Panc1 (cell line): ENCODE measurements around the gene BEND3. TPM values are rescaled to one million over a fixed set of nuclear protein-coding genes. Genes with fewer than 3 reads are reported as not detected.

Experiments used
- ATAC-seq: fragments of 200-7000 bp; cut with Tn5 transposase; 2 replicates; pipeline ENCODE4 v1.9.1; 2020; ENCODE audit warnings: mild to moderate bottlenecking, moderate library complexity
- BruUV-seq: library from RNA; stranded (reverse); fragments of 400-500 nt; replicated peaks from 2 replicates; lab custom pipeline; 2021; lab: Mats Ljungman, UMichigan
- CTCF ChIA-PET: fragments of 300-600 bp; sonication (Branson Sonifier 250); formaldehyde crosslinking; loops from one replicate; lab custom pipeline; 2022; ENCODE audit warnings: antibody characterized with exemption; lab: Charles Lee
- POLR2A ChIA-PET: fragments of 300-600 bp; sonication (Branson Sonifier 250); formaldehyde crosslinking; loops from one replicate; lab custom pipeline; 2022; ENCODE audit warnings: antibody characterized with exemption; lab: Charles Lee
- DNase-seq: peaks from one replicate; pipeline ENCODE4 v3.0.0-alpha.2; 2010; ENCODE audit warnings: low read depth, low spot score
- H3K27ac ChIP-seq: 2 replicates; pipeline ENCODE4 v1.5.1; 2011; ENCODE audit warnings: mild to moderate bottlenecking, low read length, inconsistent platforms
- H3K27me3 ChIP-seq: fragments of 200-500 bp; sonication (Bioruptor generic); 2 replicates; pipeline ENCODE4 v1.6.0; 2014; ENCODE audit warnings: low read length, inconsistent platforms; ENCODE audit not compliant: control insufficient read depth, insufficient read depth
- H3K36me3 ChIP-seq: fragments of 200-500 bp; sonication (Bioruptor generic); 2 replicates; pipeline ENCODE4 v1.5.1; 2014; ENCODE audit warnings: inconsistent platforms, mild to moderate bottlenecking, low read length, moderate library complexity; ENCODE audit not compliant: control insufficient read depth, insufficient read depth
- H3K4me1 ChIP-seq: 2 replicates; pipeline ENCODE4 v1.5.1; 2011; ENCODE audit warnings: inconsistent platforms, mild to moderate bottlenecking, low read length, moderate library complexity; ENCODE audit not compliant: control insufficient read depth, insufficient read depth
- H3K4me3 ChIP-seq, 2 experiments: 2 replicates each; pipeline ENCODE4 v1.5.1; 2011 to 2012; ENCODE audit warnings: low read depth in 2 of 2, low read length in 2 of 2, mild to moderate bottlenecking in 2 of 2, inconsistent platforms in 1 of 2, moderate library complexity in 1 of 2
- H3K9me3 ChIP-seq: fragments of 200-500 bp; sonication (Bioruptor generic); 2 replicates; pipeline ENCODE4 v1.5.1; 2014; ENCODE audit warnings: low read depth, mild to moderate bottlenecking, inconsistent platforms, low read length, moderate library complexity; ENCODE audit not compliant: control insufficient read depth, insufficient read depth
- CTCF ChIP-seq: fragments of 450-650 bp; IDR thresholded peaks from 2 replicates; pipeline ENCODE4 v1.5.1; 2017; ENCODE audit warnings: mild to moderate bottlenecking
- POLR2AphosphoS5 ChIP-seq: IDR thresholded peaks from 2 replicates; pipeline ENCODE4 v1.6.1; 2012; ENCODE audit warnings: mild to moderate bottlenecking, low read depth, low read length, moderate library complexity
- SIN3A ChIP-seq: IDR thresholded peaks from 2 replicates; pipeline ENCODE4 v1.6.1; 2012; ENCODE audit warnings: low read depth, mild to moderate bottlenecking, low read length, moderate library complexity, borderline replicate concordance; ENCODE audit not compliant: insufficient read depth
- TCF7L2 ChIP-seq: IDR thresholded peaks from 2 replicates; pipeline ENCODE4 v1.6.1; 2011; ENCODE audit warnings: mild to moderate bottlenecking, low read depth, low read length, inconsistent platforms
- in situ Hi-C: cut with HindIII; loops from 2 replicates; pipeline ENCODE4 v1.10.0; 2016; ENCODE audit warnings: low sequenced_read_pairs, low pct_unique_long_range_greater_than_20kb
- intact Hi-C: fragments of 100-400 bp; cut with micrococcal nuclease; formaldehyde crosslinking; loops from one replicate; pipeline ENCODE4 v1.10.0; 2022; ENCODE audit not compliant: unreplicated experiment
- total RNA-seq: library from RNA; stranded (reverse); gene quantifications from one replicate; pipeline ENCODE4 v1.2.1, GENCODE V29; 2021; ENCODE audit not compliant: unreplicated experiment
- TF ChIP-seq, protein P1 (sequence below), 2 experiments: IDR thresholded peaks; 2 replicates each; pipeline ENCODE4 v1.6.1; 2011 to 2012; ENCODE audit warnings: low read depth in 2 of 2, control low read depth in 1 of 2, low read length in 1 of 2, mild to moderate bottlenecking in 1 of 2, moderate library complexity in 1 of 2; ENCODE audit not compliant: insufficient read depth in 1 of 2

BEND3 gene
- total RNA-seq, 1 experiment from 2014 or later, result 9.9 TPM

DNA sequence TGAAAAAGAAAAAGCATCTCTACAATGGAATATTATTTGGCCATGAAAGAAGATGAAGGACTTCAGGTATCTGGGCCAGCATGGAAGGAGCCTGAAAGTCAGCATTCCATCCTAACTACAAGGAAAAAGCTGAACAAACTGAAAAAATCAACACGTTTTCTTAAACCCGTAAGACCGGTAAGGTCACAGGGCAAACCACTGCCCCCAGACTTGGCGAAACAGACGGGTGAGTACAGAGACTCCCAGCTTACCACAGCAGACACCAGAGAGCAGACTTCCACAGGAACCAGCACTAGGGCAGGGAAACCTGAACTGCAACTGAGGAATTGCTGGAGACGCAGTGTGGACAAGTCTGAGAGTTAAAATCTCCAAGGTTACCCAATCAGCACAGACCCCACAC is 31.4 kb downstream of the BEND3 start:
- DNase-seq, result no peak
- BruUV-seq, result no TSS peak
- TF ChIP-seq POLR2AphosphoS5, result no peak
- no peak for TF ChIP-seq CTCF
- no peak for TF ChIP-seq TCF7L2
- TF ChIP-seq, protein P1, sequence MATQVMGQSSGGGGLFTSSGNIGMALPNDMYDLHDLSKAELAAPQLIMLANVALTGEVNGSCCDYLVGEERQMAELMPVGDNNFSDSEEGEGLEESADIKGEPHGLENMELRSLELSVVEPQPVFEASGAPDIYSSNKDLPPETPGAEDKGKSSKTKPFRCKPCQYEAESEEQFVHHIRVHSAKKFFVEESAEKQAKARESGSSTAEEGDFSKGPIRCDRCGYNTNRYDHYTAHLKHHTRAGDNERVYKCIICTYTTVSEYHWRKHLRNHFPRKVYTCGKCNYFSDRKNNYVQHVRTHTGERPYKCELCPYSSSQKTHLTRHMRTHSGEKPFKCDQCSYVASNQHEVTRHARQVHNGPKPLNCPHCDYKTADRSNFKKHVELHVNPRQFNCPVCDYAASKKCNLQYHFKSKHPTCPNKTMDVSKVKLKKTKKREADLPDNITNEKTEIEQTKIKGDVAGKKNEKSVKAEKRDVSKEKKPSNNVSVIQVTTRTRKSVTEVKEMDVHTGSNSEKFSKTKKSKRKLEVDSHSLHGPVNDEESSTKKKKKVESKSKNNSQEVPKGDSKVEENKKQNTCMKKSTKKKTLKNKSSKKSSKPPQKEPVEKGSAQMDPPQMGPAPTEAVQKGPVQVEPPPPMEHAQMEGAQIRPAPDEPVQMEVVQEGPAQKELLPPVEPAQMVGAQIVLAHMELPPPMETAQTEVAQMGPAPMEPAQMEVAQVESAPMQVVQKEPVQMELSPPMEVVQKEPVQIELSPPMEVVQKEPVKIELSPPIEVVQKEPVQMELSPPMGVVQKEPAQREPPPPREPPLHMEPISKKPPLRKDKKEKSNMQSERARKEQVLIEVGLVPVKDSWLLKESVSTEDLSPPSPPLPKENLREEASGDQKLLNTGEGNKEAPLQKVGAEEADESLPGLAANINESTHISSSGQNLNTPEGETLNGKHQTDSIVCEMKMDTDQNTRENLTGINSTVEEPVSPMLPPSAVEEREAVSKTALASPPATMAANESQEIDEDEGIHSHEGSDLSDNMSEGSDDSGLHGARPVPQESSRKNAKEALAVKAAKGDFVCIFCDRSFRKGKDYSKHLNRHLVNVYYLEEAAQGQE (IDR thresholded peaks at IDR 0.05; ENCODE audit: insufficient read depth in 1 of 2, low read depth in 2 of 2, low read length in 1 of 2), result no peak
- TF ChIP-seq SIN3A, result no peak
- no peaks in the 10 kb centered on the region for H3K4me1 ChIP-seq
- ChIA-PET CTCF (no interaction called here), POLR2A (no interaction called here)
- H3K36me3 ChIP-seq, result no peaks in the 10 kb centered on the region
- H3K27me3 ChIP-seq, result no peaks in the 10 kb centered on the region
- intact Hi-C loops (no loop called here), in situ Hi-C loops (no loop called here)
- no peaks in the 10 kb centered on the region for H3K9me3 ChIP-seq
- no peak overlapping the region for H3K4me3 ChIP-seq
- no peak overlapping the region for H3K27ac ChIP-seq
- no peak for ATAC-seq

DNA sequence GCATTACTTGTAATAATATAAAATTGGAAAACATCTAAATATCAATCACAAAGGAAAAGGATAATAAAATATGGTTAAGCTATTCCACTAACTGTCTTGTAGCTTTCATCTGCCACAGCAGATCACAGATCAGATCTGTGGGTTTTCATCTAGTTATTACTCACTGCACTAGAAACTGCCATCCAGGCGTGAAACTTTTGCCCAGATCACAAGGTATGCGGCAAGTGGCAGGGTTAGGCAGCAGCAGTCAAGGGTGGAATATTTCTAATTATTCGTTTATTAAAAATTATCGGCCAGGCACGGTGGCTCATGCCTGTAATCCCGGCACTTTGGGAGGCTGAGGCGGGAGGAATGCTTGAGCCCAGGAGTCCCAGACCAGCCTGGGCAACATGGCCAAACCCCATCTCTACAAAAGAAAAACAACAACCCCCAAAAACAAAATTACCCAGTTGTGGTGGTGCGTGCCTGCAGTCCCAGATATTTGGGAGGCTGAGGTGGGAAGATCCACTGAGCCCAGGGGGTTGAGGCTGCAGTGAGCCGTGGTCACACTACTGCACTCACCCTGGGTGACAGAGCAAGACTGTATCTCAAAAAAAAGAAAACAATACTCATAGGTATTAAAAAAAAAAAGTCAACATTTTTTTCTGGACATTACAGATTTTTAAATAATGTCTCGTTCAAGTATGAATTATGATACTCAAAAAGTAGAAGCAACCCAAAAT is 32.1 kb downstream of the BEND3 start:
- Histone ChIP-seq H3K4me3 (no peak overlapping the region), H3K27ac (no peak overlapping the region), H3K36me3 (no peaks in the 10 kb centered on the region), H3K27me3 (no peaks in the 10 kb centered on the region), H3K9me3 (no peaks in the 10 kb centered on the region), H3K4me1 (no peaks in the 10 kb centered on the region)
- in situ Hi-C loops, result no loop called here
- no TSS peak for BruUV-seq
- no peak for DNase-seq
- ChIA-PET CTCF (no interaction called here), POLR2A (no interaction called here)
- TF ChIP-seq SIN3A, result no peak
- TF ChIP-seq, protein P1 (IDR thresholded peaks at IDR 0.05; ENCODE audit: insufficient read depth in 1 of 2, low read depth in 2 of 2, low read length in 1 of 2), result no peak
- no peak for TF ChIP-seq POLR2AphosphoS5
- no peak for TF ChIP-seq CTCF
- TF ChIP-seq TCF7L2, result no peak
- ATAC-seq, result no peak
- intact Hi-C loops, result no loop called here
